ENCODE results near the gene USP34.
"Not testable (repeated sequence)": the region's sequence is repeated elsewhere in the genome, so short reads cannot be mapped to it uniquely, and the experiment has no call there.

Gene USP34

GRCh38 chr2:61162721-61163120 lies 308.2 kb downstream of the USP34 start:
- DNase-seq (ENCODE audit: extremely low read depth in 1 of 2, low read depth in 1 of 2): no peak

- no peak for DNase-seq (ENCODE audit: extremely low read depth in 1 of 2, low read depth in 1 of 2)
These were observed 309.0 kb downstream of the USP34 start, which contains the start of gene C2orf74 for GRCh38 chr2:61161888-61162287. Gene C2orf74, plus strand, starts transcription at chr2:61162188. Its CDS starts 327 bp downstream, at chr2:61162515.

GRCh38 chr2:61158356-61158955 lies 312.4 kb downstream of the USP34 start:
- no peak for DNase-seq (ENCODE audit: extremely low read depth in 1 of 2, low read depth in 1 of 2)

- DNase-seq (ENCODE audit: extremely low read depth in 1 of 2, low read depth in 1 of 2): no peak
These were observed 313.4 kb downstream of the USP34 start for GRCh38 chr2:61157371-61158003.

- no peak for DNase-seq (ENCODE audit: extremely low read depth in 1 of 2, low read depth in 1 of 2)
These were observed 319.5 kb downstream of the USP34 start for GRCh38 chr2:61151436-61151835.

- no peak for DNase-seq (ENCODE audit: extremely low read depth in 1 of 2, low read depth in 1 of 2)
These were observed 321.8 kb downstream of the USP34 start for GRCh38 chr2:61149074-61149473.

- DNase-seq (ENCODE audit: extremely low read depth in 1 of 2, low read depth in 1 of 2): not testable (repeated sequence)
These were observed 322.8 kb downstream of the USP34 start for GRCh38 chr2:61148091-61148490.

- no peak for DNase-seq (ENCODE audit: extremely low read depth in 1 of 2, low read depth in 1 of 2)
These were observed 324.9 kb downstream of the USP34 start for GRCh38 chr2:61145990-61146389.

GRCh38 chr2:61144697-61145268 lies 326.1 kb downstream of the USP34 start:
- peak; percentile 88 to 92 for DNase-seq (ENCODE audit: extremely low read depth in 1 of 2, low read depth in 1 of 2)

GRCh38 chr2:61141151-61141550 lies 329.7 kb downstream of the USP34 start:
- DNase-seq (ENCODE audit: extremely low read depth in 1 of 2, low read depth in 1 of 2): no peak

GRCh38 chr2:61138859-61139258 lies 332.0 kb downstream of the USP34 start:
- DNase-seq (ENCODE audit: extremely low read depth in 1 of 2, low read depth in 1 of 2): no peak

Measured in stimulated activated CD8-positive, alpha-beta memory T cell treated with anti-CD3 and anti-CD28 coated beads, Interleukin-7, amount 100 ng/mL, for 48 hours (primary cell).